DMS 273 treated with DMSO at 0.1 percent for 48 hours (cell line): ENCODE results near the gene RFT1.

Experiments
- DNase-seq: peaks from one replicate; lab custom pipeline; 2025; lab: John Stamatoyannopoulos, UW

The RFT1 gene

DNA sequence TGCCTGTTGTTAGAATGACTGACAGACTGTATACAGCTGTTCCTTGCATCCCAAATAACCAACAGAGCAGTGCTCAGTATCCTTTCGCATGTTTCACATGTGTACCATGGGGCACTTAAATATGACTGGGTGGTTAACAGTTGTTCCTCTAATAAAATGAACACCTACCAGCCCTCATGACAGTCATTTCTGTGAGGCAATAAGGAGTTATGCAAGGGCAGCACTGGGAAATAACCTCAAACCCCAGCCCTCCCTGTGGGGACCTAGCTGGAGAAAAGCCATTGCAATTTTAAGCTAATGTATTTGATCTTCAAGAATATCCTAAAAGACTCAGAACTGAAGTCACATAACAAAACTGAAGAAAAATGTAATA, 7.3 kb downstream of the RFT1 start:
- DNase-seq: no peak

DNA sequence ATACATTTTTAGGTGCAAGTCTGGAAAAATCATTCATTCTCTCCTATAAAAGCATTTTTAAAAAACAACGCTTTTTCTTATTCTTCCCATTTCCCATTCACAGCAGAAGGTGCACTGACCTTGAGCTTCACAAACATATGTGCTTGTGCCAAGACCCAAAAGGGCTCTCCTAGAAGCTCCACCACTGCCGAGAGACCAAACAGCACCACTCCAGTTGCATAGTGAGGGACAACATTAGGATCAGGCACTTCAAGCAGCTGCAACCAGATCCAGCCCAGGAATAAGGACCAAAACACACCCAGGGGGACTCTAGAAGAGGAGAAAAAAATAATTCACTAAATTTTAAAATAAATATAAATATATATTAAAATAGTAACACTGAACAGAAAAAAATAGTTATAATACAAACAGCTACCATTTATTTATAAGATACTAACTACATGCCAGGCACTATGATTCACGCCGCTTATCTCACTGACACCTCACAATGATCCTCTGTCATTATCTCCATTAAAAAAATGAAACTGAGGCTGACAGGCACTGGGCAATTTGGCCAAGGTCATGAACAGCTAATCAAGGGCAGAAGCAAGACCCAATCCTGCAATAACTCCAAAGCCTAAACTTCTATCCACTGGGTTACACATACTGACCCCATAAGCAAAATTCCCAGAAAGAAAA, 7.8 kb downstream of the RFT1 start:
- DNase-seq: no peak

DNA sequence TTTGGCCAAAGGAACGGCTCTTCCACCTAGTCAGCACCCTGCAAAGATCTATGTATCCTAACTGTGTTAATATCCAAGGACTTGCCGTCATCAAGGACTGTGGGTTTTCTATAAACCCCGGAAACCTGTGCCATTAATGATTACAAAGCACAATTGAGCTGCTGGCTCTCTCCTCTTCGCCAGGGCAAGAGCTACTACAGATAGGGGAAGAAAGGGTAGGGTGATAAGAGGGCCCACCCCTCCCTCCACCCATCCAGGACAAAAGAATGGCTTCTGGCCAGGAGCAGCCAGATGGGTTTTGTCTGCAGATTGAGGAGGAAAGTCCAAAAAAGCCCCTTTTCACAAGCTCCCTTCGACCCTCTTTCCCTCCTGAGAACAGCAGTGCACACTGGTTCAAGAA, 9.9 kb downstream of the RFT1 start:
- no peak for DNase-seq

DNA sequence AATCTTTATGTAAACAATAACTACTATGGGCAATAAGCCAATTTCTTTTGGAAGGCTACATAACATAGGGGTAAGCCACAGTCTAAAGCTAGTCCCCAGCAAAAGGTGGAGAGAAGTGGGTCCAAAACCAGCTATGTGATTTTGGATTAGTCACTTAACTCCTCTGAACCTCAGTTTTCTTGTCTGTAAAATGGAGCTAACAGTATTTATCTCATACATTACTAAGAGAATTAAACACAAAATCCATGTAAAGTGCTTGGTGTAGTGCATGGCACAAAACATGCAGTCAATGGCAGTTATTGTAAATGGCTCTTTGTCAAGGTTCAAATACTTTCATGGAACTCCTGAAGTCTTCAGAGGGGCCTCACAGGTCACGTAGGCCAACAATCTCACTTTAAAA, 13.3 kb downstream of the RFT1 start:
- no peak for DNase-seq

DNA sequence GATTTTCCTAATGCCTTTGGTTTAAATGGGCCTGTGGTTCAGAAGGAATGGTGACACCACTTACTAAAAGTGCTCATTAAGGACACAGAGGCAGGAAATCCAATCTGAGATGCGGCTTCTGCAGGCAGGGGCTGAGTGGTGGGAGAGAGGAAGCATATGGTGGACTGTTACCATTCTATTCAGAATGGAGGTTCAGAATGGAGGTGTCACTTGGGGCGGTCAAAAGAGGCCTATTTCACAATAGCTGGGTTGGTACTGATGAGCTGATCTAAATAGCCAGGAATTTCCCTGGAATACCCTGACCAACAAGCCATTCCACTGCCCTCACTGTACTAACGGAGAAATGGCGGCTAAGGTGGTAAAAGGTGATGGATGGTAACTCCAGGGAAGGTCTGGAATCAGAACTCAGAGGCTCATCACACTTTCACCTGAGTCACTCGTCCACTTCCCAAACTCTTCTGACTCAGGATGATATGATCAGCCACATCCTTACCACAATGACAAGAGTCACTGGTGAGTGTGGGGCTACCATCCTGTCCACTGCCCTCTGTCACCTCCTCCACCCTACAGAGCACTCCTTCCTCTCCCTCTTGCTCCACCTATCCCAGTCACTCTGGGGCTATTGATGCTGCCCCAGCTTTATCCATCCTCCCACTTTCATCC, 15.7 kb downstream of the RFT1 start:
- no peak for DNase-seq

DNA sequence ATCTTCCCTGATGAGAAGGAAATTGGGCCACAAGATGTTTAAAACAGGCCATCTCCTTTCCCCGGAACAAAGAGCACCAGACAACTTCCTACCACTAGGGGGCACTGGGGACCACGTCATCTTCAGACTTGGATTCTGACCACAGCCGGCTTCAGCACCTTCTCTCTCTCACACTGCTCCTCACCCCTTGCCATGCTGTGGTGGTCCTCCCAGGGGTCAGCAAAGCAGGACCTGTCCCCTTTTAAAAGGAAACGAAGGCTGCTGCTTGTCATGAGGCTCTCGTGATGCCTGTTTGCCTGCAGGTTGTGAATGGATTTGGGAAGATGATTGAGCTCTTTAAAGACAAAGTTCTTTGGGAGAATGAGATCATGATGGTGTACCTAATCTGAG, 16.2 kb downstream of the RFT1 start:
- DNase-seq: peak; percentile 34

DNA sequence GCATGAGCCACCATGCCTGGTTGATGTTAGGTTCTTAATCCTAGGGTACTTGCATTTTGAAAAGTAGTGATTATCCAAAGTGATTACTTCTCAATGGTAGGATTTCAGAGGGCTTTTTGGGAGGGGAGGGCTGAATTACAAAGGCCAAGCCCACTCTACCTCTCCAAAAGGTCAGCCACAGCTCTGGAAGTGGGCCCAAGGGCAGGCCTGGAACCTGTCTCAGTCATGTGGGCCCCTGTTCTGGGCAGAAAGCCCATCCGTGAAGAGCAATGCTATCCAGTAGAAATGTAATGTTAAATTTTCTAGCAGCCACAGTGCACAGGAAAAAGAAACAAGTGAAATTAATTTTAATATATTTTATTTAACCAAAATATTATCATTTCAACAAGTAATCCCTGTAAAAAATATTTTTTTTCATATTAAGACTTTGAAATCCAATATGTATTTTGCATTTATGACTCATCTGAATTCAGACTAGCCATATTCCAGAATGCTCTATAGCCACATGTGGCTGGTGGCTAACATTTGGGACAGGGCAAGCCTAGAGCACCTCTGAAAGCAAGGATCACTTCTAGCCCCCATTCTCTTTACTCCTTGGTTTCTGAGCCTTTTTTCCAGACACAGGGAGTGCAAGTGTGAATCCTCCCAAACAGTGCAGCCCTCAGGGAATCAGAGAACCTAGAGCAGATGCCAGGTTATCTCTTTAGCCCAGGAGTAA, 16.8 kb downstream of the RFT1 start:
- no peak for DNase-seq

DNA sequence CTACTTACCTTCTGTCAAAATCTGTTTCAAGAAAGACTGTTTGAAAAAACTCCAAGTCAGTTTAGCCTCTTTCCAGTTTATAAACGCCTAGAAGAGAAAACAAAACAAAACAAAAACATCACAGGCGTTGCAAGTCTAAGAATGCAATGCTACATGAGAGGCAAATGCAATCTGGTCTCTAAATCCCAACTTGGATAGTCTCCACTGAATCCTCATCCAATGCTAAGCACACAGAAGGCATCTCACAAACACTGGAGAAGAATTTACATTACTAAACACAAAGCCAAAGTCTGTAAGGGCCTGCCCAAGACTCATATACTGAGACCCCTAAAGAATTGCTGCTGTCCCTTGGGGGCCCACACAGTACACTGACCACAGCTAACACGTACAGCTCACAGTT, 18.4 kb downstream of the RFT1 start:
- DNase-seq: no peak

DNA sequence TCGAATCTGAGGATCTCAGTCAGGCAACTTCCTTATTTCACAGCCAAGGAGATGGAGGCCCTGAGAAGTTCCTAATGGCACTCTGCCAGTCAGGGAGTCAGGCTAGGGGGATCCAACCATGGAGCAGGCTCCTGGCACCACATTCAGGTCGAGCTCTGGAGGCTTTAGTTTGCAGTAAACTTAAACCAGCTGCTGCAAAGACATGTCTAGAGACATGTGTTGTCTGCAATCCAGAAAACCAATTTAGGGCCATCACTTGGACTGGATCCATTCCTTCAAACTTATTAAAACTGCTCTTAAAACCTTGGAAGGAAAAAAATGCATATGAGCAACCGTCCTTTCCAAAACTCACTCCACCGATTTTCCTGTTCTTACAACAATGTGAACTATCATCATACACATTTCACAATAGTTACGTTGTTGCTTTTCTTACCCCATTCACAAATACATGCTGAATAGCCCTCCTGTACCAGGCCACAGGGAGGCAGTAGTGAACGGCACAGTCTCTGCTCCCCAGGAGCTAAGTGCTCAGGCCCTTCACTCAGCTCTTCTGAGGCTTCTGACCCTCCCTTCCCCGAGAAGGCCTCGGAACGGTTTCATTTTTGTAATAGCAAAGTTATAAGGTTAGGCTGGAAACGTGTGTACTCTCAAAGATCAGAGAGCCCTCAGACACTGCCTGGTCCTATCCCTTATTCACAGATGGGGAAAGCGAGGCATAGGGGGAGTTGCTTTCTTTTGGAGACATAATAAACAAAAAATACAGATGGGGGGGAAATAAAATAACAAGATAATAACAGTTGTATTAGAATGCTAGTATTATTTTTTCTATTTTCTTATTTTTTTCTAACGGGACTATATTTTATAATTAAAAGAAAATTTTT, 20.1 kb downstream of the RFT1 start:
- no peak for DNase-seq

DNA sequence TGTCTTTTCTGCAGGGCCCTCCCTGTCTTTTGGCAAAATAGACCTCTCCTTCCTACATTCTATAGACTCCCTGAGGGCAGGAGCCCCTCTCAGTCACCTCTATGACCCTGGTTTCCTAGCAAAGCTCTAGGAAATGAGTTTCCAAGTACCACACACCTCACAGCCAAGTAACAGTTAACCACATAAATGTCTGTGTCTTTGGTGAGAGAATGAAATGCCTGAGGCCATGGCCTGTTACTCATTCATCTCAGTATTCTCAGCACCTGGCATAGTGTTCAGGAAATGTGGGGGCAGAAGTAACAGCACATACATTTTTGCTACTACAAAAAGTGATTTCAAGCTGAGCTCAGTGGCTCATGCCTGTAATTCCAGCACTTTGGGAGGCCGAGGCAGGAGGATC, 21.0 kb downstream of the RFT1 start:
- DNase-seq: no peak

DNA sequence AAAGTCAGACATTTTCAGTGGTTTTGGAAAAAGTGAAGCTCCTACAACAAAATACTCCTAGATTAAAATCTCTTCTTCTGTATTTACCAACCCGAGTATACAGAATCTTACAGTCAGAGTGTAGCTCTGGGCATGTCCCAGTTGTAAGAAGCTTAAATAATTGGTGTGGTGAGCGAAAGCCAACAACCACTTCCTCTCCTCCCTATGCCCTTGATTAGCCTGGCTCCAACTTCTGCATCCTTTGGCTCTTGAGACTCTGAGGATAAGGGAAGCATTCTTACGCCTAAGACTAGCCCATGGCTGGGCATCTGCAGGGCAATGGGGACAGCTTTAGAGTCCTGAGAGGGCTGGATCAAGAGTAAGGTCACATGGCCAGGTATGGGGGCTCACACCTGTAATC, 25.5 kb downstream of the RFT1 start:
- no peak for DNase-seq

DNA sequence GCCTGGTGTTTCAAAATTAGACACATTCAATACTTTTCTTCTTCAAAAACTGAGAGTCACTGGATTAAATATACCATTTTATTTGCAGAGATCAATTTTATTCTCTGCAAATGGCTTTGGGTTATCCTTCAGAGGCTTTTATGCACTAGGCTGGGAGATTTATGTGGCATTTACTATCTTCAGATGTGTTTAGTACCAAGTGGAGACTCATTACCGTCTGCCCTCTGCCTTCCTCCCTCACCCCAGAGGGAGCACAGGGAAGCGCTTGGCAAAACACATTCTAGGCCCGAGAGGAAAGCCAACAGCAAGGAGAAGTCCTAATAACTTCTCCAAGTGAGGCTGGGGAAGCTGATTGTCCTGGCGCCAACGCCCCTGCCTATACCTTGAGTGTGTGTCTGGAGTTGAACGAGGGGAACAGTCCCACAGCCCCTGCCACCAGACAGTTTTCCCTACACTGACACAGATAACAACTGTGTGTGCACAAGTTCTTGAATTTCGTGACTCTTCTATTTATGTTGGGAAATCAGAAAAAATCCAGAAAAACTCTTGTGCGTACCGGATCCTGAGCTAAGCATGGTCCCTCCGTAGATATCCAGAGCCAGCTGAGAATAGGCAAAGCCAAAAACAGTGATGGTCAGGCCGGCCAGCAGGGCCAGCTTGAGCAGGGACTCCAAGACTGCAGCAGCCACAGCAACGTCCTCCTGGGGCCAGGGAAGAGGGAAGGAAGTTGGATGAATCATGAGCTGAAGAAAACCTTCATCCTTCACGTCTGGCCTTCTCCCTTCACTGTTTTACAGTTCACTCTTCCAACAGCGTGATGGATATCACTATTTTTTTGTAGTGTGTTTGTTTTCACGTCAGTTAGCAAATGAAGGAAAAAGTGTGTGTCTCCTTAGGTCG, 26.6 kb downstream of the RFT1 start:
- no peak for DNase-seq

DNA sequence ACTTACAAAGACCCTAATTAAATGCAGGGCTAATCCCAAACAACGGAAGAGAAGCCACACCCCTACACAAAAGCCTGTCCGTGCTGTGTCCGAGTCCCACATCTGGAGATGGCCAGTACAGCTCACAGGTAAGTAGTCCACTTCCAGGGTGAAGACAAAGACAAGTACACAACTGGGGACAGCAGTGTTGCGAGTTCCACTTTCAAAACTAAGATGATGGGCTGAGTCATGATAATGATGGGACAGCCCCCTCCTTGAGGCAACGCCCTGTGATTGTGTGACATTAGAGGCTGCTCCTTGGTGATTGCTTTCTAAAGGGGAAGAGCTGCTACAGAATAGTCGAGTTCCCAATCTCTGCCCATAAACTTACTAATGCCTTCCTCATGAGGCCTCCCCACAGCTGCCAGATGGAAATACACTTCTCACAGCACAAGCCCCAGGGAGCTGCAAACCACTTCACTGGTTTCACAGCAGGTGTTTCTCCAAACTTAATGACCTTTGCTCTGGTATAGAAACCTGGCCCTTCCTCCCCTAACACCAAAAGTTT, 27.6 kb downstream of the RFT1 start:
- no peak for DNase-seq

DNA sequence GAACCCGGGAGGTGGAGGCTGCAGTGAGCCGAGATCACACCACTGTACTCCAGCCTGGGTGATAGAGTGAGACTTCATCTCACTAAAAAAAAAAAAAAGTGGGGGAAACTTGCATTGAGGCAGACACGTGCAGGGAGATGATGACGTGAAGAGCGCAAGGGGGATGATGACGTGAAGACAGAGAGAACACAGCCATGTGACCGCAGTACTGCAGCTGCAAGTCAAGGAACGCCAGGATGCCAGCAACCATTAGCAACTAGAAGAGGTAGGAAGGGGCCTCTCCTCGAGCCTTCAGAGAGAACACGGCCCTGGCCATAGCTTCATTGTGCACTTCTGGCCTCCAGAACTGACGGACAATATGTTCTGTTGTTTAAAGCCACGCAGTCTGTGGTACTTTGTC, 28.3 kb downstream of the RFT1 start:
- DNase-seq: no peak

DNA sequence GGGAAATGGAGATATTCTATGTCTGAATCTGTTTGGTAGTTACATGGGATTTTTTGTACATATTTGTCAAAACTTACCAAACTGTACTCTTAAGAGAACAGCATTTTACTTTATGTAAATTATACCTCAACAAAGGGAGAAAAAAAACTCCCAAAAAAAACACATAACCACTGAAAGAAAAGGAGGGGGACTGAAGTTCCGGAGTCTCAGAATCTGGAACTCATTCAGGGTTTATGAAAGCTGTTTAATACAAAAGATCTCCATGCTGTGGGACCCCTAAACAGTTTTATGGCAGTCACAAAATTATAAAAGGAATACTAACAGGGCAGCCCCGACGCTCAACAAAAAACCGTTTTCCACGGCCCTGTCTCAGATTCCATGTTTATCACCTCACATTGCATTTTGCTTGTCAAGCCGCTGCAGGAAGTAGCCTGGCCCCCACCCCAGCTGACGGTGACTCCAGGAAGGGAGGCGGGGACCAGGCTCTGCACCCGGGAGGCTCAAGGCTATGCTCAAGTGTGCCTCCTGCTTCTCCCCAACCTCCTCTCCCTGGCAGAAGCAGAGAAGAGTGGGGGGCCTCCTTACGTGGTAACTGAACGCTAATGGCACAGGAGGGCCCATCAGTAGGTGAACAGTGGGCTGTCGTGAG, 29.3 kb downstream of the RFT1 start:
- no peak for DNase-seq

DNA sequence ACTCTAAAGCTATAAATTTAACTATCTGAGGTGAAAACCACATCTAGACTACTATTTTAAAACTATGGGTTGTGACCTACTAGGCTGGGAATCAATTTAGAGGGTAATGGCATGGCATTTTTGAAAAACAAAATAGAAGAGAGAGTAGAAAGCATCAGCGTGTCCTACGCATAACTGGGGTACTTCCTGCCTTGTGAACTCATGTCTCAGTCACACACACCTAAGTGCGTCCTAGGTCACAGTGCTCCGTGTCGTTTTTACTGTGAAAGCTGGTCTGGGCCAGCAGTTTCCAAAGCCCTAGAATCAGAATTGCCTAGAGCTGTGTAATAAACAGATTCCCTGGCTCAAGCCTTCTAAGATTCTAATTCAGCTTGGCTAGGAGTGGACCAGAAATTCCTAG, 32.3 kb downstream of the RFT1 start:
- no peak for DNase-seq

DNA sequence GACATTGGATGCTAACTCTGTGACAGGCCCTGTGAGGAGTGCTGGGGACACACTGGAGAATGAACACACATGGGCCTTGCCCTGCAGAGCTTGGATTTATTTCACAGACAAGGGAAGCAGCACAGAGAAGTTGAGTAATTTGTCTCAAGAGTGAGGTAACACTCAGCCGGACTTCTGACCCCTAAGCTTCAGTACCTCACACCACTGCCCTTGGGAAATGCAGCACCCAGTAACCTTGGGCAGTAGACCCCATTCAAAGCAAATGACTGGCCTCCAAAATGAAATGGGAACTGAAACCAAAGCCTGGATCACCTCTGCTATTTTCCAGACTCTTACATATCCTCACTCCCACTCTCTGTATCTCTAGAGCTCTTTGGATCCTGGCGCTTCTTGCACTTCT, 37.3 kb downstream of the RFT1 start:
- no peak for DNase-seq

DNA sequence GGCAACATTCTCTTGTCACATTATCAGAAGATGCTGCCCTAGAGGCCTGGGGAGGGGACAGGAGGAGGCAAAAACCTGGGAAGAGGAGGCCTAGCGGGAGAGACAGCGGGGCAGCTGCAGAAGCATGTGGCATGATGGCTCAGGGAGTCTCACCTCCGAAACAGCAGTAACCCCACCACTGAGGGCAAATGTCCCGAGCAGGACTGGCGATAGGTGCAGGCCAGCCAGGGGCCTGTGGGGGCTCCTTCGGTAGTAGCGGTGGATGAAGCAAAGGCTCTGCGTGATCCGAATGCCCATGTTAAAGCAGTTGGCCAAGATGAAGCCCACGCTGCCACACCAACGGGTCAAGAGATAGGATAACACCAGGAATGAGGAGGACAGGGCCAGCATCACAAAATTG, 38.0 kb downstream of the RFT1 start:
- DNase-seq: no peak

DNA sequence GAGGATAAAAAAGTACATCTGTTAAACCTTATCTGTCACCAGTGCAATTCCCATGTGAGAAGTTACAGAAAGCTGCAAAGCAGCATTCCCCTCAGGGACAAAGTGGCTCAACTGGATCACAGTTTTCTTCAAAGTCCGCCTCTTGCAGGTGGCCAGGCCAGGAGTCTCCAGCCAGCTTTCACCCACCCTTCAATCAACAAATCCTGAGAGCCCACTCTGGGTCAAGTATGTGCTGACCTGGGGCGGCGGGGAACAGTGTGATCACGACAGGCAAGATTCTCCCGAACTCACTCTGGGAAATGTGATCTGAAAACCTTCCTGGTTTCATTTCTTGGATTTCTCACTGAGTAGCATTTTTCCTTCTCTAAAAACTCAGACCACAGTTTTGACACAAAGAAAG, 39.2 kb downstream of the RFT1 start:
- DNase-seq: no peak

DNA sequence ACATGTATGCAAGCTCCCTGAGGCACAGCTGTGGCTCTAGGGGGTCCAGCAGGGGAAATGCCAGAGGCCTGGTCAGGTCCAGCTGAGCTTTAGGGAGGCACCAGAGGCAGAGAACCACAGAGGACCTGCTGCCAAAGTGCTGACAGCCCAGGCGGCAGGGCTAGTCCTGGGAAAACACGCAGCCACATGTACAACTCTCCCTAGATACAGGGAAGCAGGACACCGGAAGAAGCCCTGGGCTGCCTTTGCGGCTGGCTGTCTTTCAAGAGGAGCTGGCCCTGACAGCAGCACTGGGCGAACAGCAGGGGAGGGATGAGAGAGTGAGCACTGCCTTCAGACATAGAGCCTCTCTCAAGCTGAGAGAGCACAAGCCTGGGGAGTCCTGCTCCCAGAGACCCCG, 40.7 kb downstream of the RFT1 start:
- DNase-seq: no peak

DNA sequence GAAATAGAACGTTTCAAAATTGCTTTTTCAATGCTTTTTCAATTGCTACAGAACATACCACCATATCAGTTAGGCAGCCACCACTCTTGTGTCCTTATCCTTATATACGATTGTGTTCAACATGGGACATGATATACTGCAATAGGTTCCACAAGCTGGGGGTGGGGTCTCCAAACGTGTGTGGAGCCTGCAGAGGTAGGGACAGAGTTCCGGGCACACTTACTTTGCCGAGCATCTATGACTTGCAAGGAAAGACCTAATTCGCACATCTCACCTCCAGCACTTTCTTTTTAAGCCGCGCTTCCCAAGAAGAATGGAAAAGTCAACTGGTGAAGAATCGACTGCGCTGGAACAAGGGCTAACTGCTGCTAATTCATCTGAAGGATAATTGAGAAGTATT, 44.8 kb downstream of the RFT1 start:
- DNase-seq: no peak
